HepG2 (cell line): ENCODE results near the gene AARSD1. TPM values are rescaled to one million over a fixed set of nuclear protein-coding genes. Genes with fewer than 3 reads are reported as not detected.

Experiments
- DNMT3B ChIP-seq: conservative IDR thresholded peaks from 2 replicates; pipeline ENCODE4 v1.6.1; 2016; ENCODE audit warnings: missing biosample characterization, control low read depth
- EED ChIP-seq: sonication (generic); formaldehyde crosslinking; IDR thresholded peaks from 2 replicates; pipeline ENCODE4 v1.5.0; 2020; ENCODE audit warnings: mild to moderate bottlenecking, missing genetic modification reagents
- KDM2A ChIP-seq: sonication (generic); formaldehyde crosslinking; IDR thresholded peaks from 2 replicates; pipeline ENCODE4 v1.4.0; 2020; ENCODE audit warnings: low read depth, missing genetic modification reagents, borderline replicate concordance
- MEIS1 ChIP-seq: sonication (generic); formaldehyde crosslinking; IDR thresholded peaks from 2 replicates; pipeline ENCODE4 v1.9.0; 2021; ENCODE audit warnings: mild to moderate bottlenecking, missing genetic modification reagents, moderate library complexity, borderline replicate concordance
- PITX1 ChIP-seq: sonication (generic); formaldehyde crosslinking; IDR thresholded peaks from 2 replicates; pipeline ENCODE4 v1.5.1; 2020; ENCODE audit warnings: mild to moderate bottlenecking, missing genetic modification reagents
- RXRA ChIP-seq: sonication (generic); formaldehyde crosslinking; IDR thresholded peaks from 2 replicates; pipeline ENCODE4 v1.5.1; 2020; ENCODE audit warnings: missing genetic modification reagents
- SALL1 ChIP-seq: sonication (generic); formaldehyde crosslinking; IDR thresholded peaks from 2 replicates; pipeline ENCODE4 v1.8.0; 2022; ENCODE audit warnings: mild to moderate bottlenecking, missing genetic modification reagents
- ZBTB25 ChIP-seq: IDR thresholded peaks from 2 replicates; pipeline ENCODE4 v1.6.1; 2018; ENCODE audit warnings: missing genetic modification reagents
- ZBTB46 ChIP-seq: sonication (generic); formaldehyde crosslinking; IDR thresholded peaks from 2 replicates; pipeline ENCODE4 v1.4.0; 2020; ENCODE audit warnings: mild to moderate bottlenecking, missing genetic modification reagents, borderline replicate concordance
- ZNF17 ChIP-seq: sonication (generic); formaldehyde crosslinking; IDR thresholded peaks from 2 replicates; pipeline ENCODE4 v1.5.0; 2020; ENCODE audit warnings: mild to moderate bottlenecking, missing genetic modification reagents
- ZNF777 ChIP-seq: sonication (generic); formaldehyde crosslinking; IDR thresholded peaks from 2 replicates; pipeline ENCODE4 v1.4.0; 2020; ENCODE audit warnings: missing genetic modification reagents
- polyA plus RNA-seq, 8 experiments: library from polyadenylated mRNA; depleted of rRNA in 3 of 8; stranded (reverse) in 7 of 8; unstranded in 1 of 8; fragments of >200 nt; fragmentation: Illumina TruSeq in 4 of 8; extraction: Trizol in 4 of 8; gene quantifications; 2 replicates each; pipeline versions ENCODE4 v1.2.1 to v1.2.3, GENCODE V29; 2011 to 2016; ENCODE audit warnings: low read depth in 4 of 8, missing spikeins in 1 of 8, mixed read lengths in 1 of 8; ENCODE audit not compliant: insufficient read depth in 1 of 8
- total RNA-seq, 5 experiments: library from RNA; depleted of rRNA; stranded (reverse); fragments of >200 nt; fragmentation: Illumina TruSeq; extraction: Trizol; gene quantifications; 2 replicates each; pipeline ENCODE4 v1.2.3, GENCODE V29; 2016; ENCODE audit warnings: low read depth in 1 of 5
- TF ChIP-seq, protein P1 (sequence below), 2 experiments: sonication (generic) in 1 of 2; formaldehyde crosslinking in 1 of 2; IDR thresholded peaks; 2 replicates each; pipeline versions ENCODE4 v1.6.1 to v1.9.0; 2014 to 2022; ENCODE audit warnings: antibody characterized with exemption in 1 of 2, borderline replicate concordance in 1 of 2, inconsistent platforms in 1 of 2, low read depth in 1 of 2, missing genetic modification reagents in 1 of 2

Gene AARSD1
- total and polyA plus RNA-seq, 2 of the 13 experiments (the other 11 are each of a cell fraction or from before 2014, with no cell fraction given) = 24.7 to 29.3 TPM

DNA sequence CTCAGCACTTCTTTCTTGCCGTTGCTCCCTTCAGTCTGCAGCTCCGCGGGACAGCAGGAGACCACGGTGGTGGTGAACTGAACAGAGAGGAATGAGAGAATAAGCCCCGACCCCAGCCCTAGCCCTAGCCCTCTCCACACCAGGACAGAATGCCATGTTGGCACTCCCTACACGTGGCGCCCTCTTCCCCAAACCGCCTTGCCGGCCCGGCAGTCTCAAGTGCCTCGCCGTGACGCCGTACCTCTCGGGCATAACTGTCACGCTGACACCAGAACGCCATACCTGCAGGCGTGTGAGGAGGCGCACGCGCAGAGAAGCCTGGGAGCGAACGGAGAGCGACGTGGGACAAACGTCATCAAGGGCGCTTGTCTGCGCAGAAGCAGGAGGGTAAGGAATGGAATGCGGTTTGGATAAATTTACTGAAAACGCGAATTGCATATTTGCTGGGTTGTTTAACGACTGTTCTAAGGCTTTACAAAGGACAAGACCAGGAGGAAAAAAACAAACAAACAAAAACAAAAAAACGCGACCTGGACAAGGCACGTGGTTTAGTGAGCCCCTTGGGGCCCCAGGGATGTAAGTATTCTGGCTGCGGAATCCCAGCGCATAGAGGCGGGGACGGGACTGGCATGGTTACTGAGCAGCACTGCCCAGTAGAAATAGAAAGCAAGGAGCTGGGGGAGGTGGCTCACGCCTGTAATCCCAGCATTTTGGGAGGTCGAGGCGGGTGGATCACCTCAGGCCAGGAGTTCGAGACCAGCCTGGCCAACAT, at the start of gene AARSD1 (continued):
- TF ChIP-seq ZNF777 (CRISPR knock-in tag) (no peak), ZNF17 (no peak), DNMT3B (CRISPR knock-in tag) (no peak), SALL1 (peak; percentile 40; the same call in 1 of the 2 replicates), EED (CRISPR knock-in tag) (no peak; the same call in 1 of the 2 replicates), RXRA (CRISPR knock-in tag) (0 out of 2 replicates have a peak, but pooled peaks have one; percentile 28), PITX1 (CRISPR knock-in tag) (no peak), ZBTB25 (CRISPR knock-in tag) (no peak), MEIS1 (CRISPR knock-in tag) (no peak), KDM2A (CRISPR knock-in tag) (peak; percentile 73), ZBTB46 (CRISPR knock-in tag) (no peak)
- TF ChIP-seq, protein P1, sequence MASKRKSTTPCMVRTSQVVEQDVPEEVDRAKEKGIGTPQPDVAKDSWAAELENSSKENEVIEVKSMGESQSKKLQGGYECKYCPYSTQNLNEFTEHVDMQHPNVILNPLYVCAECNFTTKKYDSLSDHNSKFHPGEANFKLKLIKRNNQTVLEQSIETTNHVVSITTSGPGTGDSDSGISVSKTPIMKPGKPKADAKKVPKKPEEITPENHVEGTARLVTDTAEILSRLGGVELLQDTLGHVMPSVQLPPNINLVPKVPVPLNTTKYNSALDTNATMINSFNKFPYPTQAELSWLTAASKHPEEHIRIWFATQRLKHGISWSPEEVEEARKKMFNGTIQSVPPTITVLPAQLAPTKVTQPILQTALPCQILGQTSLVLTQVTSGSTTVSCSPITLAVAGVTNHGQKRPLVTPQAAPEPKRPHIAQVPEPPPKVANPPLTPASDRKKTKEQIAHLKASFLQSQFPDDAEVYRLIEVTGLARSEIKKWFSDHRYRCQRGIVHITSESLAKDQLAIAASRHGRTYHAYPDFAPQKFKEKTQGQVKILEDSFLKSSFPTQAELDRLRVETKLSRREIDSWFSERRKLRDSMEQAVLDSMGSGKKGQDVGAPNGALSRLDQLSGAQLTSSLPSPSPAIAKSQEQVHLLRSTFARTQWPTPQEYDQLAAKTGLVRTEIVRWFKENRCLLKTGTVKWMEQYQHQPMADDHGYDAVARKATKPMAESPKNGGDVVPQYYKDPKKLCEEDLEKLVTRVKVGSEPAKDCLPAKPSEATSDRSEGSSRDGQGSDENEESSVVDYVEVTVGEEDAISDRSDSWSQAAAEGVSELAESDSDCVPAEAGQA (IDR thresholded peaks at IDR 0.05; ENCODE audit: low read depth) = peak; percentile 85
- TF ChIP-seq, protein P1 (CRISPR knock-in tag; IDR thresholded peaks at IDR 0.05; ENCODE audit: borderline replicate concordance) = no peak
